Measurements from ENCODE around the gene AIRE. TPM values are rescaled to one million over a fixed set of nuclear protein-coding genes. Genes with fewer than 3 reads are reported as not detected.
"Not testable (repeated sequence)": the region's sequence is repeated elsewhere in the genome, so short reads cannot be mapped to it uniquely, and the experiment has no call there.

The AIRE gene
- total RNA-seq: under 1 TPM; 0.10 to 0.50 TPM
- polyA plus RNA-seq (ENCODE audit: insufficient read length in 2 of 2): 1 to 10 TPM in 1 of 2 donors, under 1 TPM in 1; 0.63 to 1.1 TPM
- long read RNA-seq, donor 1: 0 reads
- long read RNA-seq, donor 2, partial matches to known transcripts: 0 of 1 reads
- long read RNA-seq, donor 2, other reads (novel, unspliced or antisense): 0 of 1 reads
- long read RNA-seq, donor 3: 0 reads
- long read RNA-seq, donor 4: 0 reads

GRCh38 chr21:44285138-44285992 lies at the start of gene AIRE:
TSS of gene AIRE (plus strand) at chr21:44285876. CDS start at chr21:44286007, 131 bp downstream.
- Histone ChIP-seq H3K4me3 (ENCODE audit: low read depth, low read length) (no peak within 1 kb of the TSS), H3K27me3 (ENCODE audit: control insufficient read depth, insufficient read depth, low read length) (peaks cover 17% of the 10 kb centered on the region), H3K9me3 (ENCODE audit: control insufficient read depth, insufficient read depth, low read length) (no peaks in the 10 kb centered on the region), H3K4me1 (ENCODE audit: control insufficient read depth, insufficient read depth, low read length) (peaks cover 20% of the 10 kb centered on the region), H3K27ac (ENCODE audit: low read depth, low read length) (no peak within 1 kb of the TSS), H3K36me3 (ENCODE audit: control insufficient read depth, insufficient read depth, low read length) (no peaks in the 10 kb centered on the region)
- WGBS (ENCODE audit: insufficient coverage): 21% methylated on average over 56 of the region's 56 CpGs
- DNase-seq (ENCODE audit: low read depth in 4 of 6, low spot score in 6 of 6): peak in 1 of 6 donors; percentile 6

- WGBS (ENCODE audit: insufficient coverage): no CpG with 5 or more reads among the region's 46 CpGs
- DNase-seq (ENCODE audit: low read depth in 4 of 6, low spot score in 6 of 6); H3K36me3 ChIP-seq (ENCODE audit: control insufficient read depth, insufficient read depth, low read length): not testable (repeated sequence)
These were observed 45.3 kb upstream of the AIRE start for GRCh38 chr21:44240353-44240752.

GRCh38 chr21:44240842-44241241 lies 44.8 kb upstream of the AIRE start, which contains the start of gene ICOSLG:
TSS of gene ICOSLG (minus strand) at chr21:44240943. CDS start at chr21:44240817, 126 bp downstream.
- H3K27ac ChIP-seq (ENCODE audit: low read depth, low read length); H3K4me1 ChIP-seq (ENCODE audit: control insufficient read depth, insufficient read depth, low read length); H3K27me3 ChIP-seq (ENCODE audit: control insufficient read depth, insufficient read depth, low read length); H3K4me3 ChIP-seq (ENCODE audit: low read depth, low read length); H3K9me3 ChIP-seq (ENCODE audit: control insufficient read depth, insufficient read depth, low read length); DNase-seq (ENCODE audit: low read depth in 4 of 6, low spot score in 6 of 6); H3K36me3 ChIP-seq (ENCODE audit: control insufficient read depth, insufficient read depth, low read length): not testable (repeated sequence)
- WGBS (ENCODE audit: insufficient coverage): no CpG with 5 or more reads among the region's 53 CpGs

More at GRCh38 chr21:44240353-44240752, 45.3 kb upstream of the AIRE start:
- H3K27me3 ChIP-seq (ENCODE audit: control insufficient read depth, insufficient read depth, low read length); H3K27ac ChIP-seq (ENCODE audit: low read depth, low read length); H3K4me3 ChIP-seq (ENCODE audit: low read depth, low read length); H3K9me3 ChIP-seq (ENCODE audit: control insufficient read depth, insufficient read depth, low read length); H3K4me1 ChIP-seq (ENCODE audit: control insufficient read depth, insufficient read depth, low read length): not testable (repeated sequence)

GRCh38 chr21:44241281-44241680 lies 44.4 kb upstream of the AIRE start:
- H3K36me3 ChIP-seq (ENCODE audit: control insufficient read depth, insufficient read depth, low read length); H3K27me3 ChIP-seq (ENCODE audit: control insufficient read depth, insufficient read depth, low read length); H3K4me1 ChIP-seq (ENCODE audit: control insufficient read depth, insufficient read depth, low read length); H3K9me3 ChIP-seq (ENCODE audit: control insufficient read depth, insufficient read depth, low read length); H3K27ac ChIP-seq (ENCODE audit: low read depth, low read length); DNase-seq (ENCODE audit: low read depth in 4 of 6, low spot score in 6 of 6); H3K4me3 ChIP-seq (ENCODE audit: low read depth, low read length): not testable (repeated sequence)
- WGBS (ENCODE audit: insufficient coverage): no CpG with 5 or more reads among the region's 27 CpGs

GRCh38 chr21:44243980-44244379 lies 41.7 kb upstream of the AIRE start:
- H3K4me3 ChIP-seq (ENCODE audit: low read depth, low read length); H3K27ac ChIP-seq (ENCODE audit: low read depth, low read length); H3K36me3 ChIP-seq (ENCODE audit: control insufficient read depth, insufficient read depth, low read length); H3K9me3 ChIP-seq (ENCODE audit: control insufficient read depth, insufficient read depth, low read length); H3K27me3 ChIP-seq (ENCODE audit: control insufficient read depth, insufficient read depth, low read length); H3K4me1 ChIP-seq (ENCODE audit: control insufficient read depth, insufficient read depth, low read length); DNase-seq (ENCODE audit: low read depth in 4 of 6, low spot score in 6 of 6): not testable (repeated sequence)
- WGBS (ENCODE audit: insufficient coverage): no CpG with 5 or more reads among the region's 15 CpGs

- not testable (repeated sequence) for H3K27ac ChIP-seq (ENCODE audit: low read depth, low read length); H3K9me3 ChIP-seq (ENCODE audit: control insufficient read depth, insufficient read depth, low read length); H3K4me3 ChIP-seq (ENCODE audit: low read depth, low read length); H3K4me1 ChIP-seq (ENCODE audit: control insufficient read depth, insufficient read depth, low read length); DNase-seq (ENCODE audit: low read depth in 4 of 6, low spot score in 6 of 6); H3K27me3 ChIP-seq (ENCODE audit: control insufficient read depth, insufficient read depth, low read length); H3K36me3 ChIP-seq (ENCODE audit: control insufficient read depth, insufficient read depth, low read length)
- no CpG with 5 or more reads among the region's 17 CpGs for WGBS (ENCODE audit: insufficient coverage)
These were observed 37.8 kb upstream of the AIRE start for GRCh38 chr21:44247904-44248303.

- WGBS (ENCODE audit: insufficient coverage): no CpG with 5 or more reads among the region's 33 CpGs
- H3K4me1 ChIP-seq (ENCODE audit: control insufficient read depth, insufficient read depth, low read length); DNase-seq (ENCODE audit: low read depth in 4 of 6, low spot score in 6 of 6); H3K4me3 ChIP-seq (ENCODE audit: low read depth, low read length); H3K27me3 ChIP-seq (ENCODE audit: control insufficient read depth, insufficient read depth, low read length); H3K9me3 ChIP-seq (ENCODE audit: control insufficient read depth, insufficient read depth, low read length); H3K36me3 ChIP-seq (ENCODE audit: control insufficient read depth, insufficient read depth, low read length); H3K27ac ChIP-seq (ENCODE audit: low read depth, low read length): not testable (repeated sequence)
These were observed 36.3 kb upstream of the AIRE start for GRCh38 chr21:44249204-44250037.

- H3K4me3 ChIP-seq (ENCODE audit: low read depth, low read length): no peak overlapping the region
- no peak for DNase-seq (ENCODE audit: low read depth in 4 of 6, low spot score in 6 of 6)
- H3K36me3 ChIP-seq (ENCODE audit: control insufficient read depth, insufficient read depth, low read length): no peaks in the 10 kb centered on the region
- no peak overlapping the region for H3K27ac ChIP-seq (ENCODE audit: low read depth, low read length)
- no peaks in the 10 kb centered on the region for H3K27me3 ChIP-seq (ENCODE audit: control insufficient read depth, insufficient read depth, low read length)
- H3K9me3 ChIP-seq (ENCODE audit: control insufficient read depth, insufficient read depth, low read length): no peaks in the 10 kb centered on the region
- no peaks in the 10 kb centered on the region for H3K4me1 ChIP-seq (ENCODE audit: control insufficient read depth, insufficient read depth, low read length)
- 81% methylated on average over 26 of the region's 29 CpGs for WGBS (ENCODE audit: insufficient coverage)
These were observed 31.6 kb upstream of the AIRE start for GRCh38 chr21:44253832-44254710.

GRCh38 chr21:44255511-44255981 lies 30.1 kb upstream of the AIRE start:
- Histone ChIP-seq H3K36me3 (ENCODE audit: control insufficient read depth, insufficient read depth, low read length) (no peaks in the 10 kb centered on the region), H3K27me3 (ENCODE audit: control insufficient read depth, insufficient read depth, low read length) (no peaks in the 10 kb centered on the region), H3K4me3 (ENCODE audit: low read depth, low read length) (no peak overlapping the region), H3K4me1 (ENCODE audit: control insufficient read depth, insufficient read depth, low read length) (no peaks in the 10 kb centered on the region), H3K27ac (ENCODE audit: low read depth, low read length) (no peak overlapping the region), H3K9me3 (ENCODE audit: control insufficient read depth, insufficient read depth, low read length) (no peaks in the 10 kb centered on the region)
- WGBS (ENCODE audit: insufficient coverage): 90% methylated on average over 10 of the region's 11 CpGs
- no peak for DNase-seq (ENCODE audit: low read depth in 4 of 6, low spot score in 6 of 6)

Data from spinal cord (tissue), 10 donors.